Vagina (tissue), 2 donors: ENCODE results near the gene KLK13.

Source experiments
- CTCF ChIP-seq, 3 experiments: fragments of 450-650 bp in 2 of 3; fragments of 200-600 bp in 1 of 3; sonication (generic) in 1 of 3; IDR thresholded peaks; one replicate each; pipeline ENCODE4 v1.5.1; 2017 to 2019; ENCODE audit warnings: antibody characterized with exemption in 3 of 3, mild to moderate bottlenecking in 2 of 3, moderate library complexity in 2 of 3
- POLR2A ChIP-seq, 2 donors: fragments of 450-650 bp; IDR thresholded peaks; one replicate each; pipeline ENCODE4 v1.6.1; 2017; ENCODE audit warnings: antibody characterized with exemption in 2 of 2, mild to moderate bottlenecking in 2 of 2, moderate library complexity in 2 of 2

- no peak for TF ChIP-seq POLR2A (IDR thresholded peaks at IDR 0.05)
- TF ChIP-seq CTCF (IDR thresholded peaks at IDR 0.05) = no peak
These were observed 34.1 kb upstream of the KLK13 start for GRCh38 chr19:51099047-51099382.
